GM18870 (cell line): Measurements from ENCODE around the gene ABHD17A.
"Not testable (repeated sequence)": the region's sequence is repeated elsewhere in the genome, so short reads cannot be mapped to it uniquely, and the experiment has no call there.

ENCODE experiments used
- ATAC-seq: cut with Tn5 transposase; IDR thresholded peaks from one replicate; pipeline ENCODE4 v1.9.1; 2021; ENCODE audit warnings: moderate library complexity; ENCODE audit not compliant: unreplicated experiment

Gene ABHD17A

GRCh38 chr19:1882089-1882785 is 3.1 kb downstream of the ABHD17A start:
- no peak for ATAC-seq

- ATAC-seq, result not testable (repeated sequence)
These were observed 3.8 kb downstream of the ABHD17A start for GRCh38 chr19:1881393-1882088.

- no peak for ATAC-seq
These were observed 4.5 kb downstream of the ABHD17A start for GRCh38 chr19:1880611-1881392.

- not testable (repeated sequence) for ATAC-seq
These were observed 5.3 kb downstream of the ABHD17A start for GRCh38 chr19:1879982-1880381.

GRCh38 chr19:1878583-1878982 is 6.7 kb downstream of the ABHD17A start:
- ATAC-seq, result not testable (repeated sequence)

GRCh38 chr19:1877280-1877660 is 8.0 kb downstream of the ABHD17A start:
- ATAC-seq, result not testable (repeated sequence)

GRCh38 chr19:1876496-1877279 is 8.6 kb downstream of the ABHD17A start:
- ATAC-seq, result not testable (repeated sequence)

GRCh38 chr19:1875646-1876495 is 9.4 kb downstream of the ABHD17A start:
- peak; percentile 65 for ATAC-seq

GRCh38 chr19:1875265-1875645 is 10.0 kb downstream of the ABHD17A start:
- not testable (repeated sequence) for ATAC-seq

GRCh38 chr19:1874554-1875185 is 10.6 kb downstream of the ABHD17A start:
- no peak for ATAC-seq

- no peak for ATAC-seq
These were observed 11.5 kb downstream of the ABHD17A start for GRCh38 chr19:1873524-1874473.

- ATAC-seq, result no peak
These were observed 12.3 kb downstream of the ABHD17A start for GRCh38 chr19:1872807-1873523.

- ATAC-seq, result no peak
These were observed 13.7 kb downstream of the ABHD17A start for GRCh38 chr19:1871630-1872029.

GRCh38 chr19:1871140-1871597 is 14.1 kb downstream of the ABHD17A start:
- no peak for ATAC-seq

GRCh38 chr19:1868971-1869370 is 16.3 kb downstream of the ABHD17A start:
- no peak for ATAC-seq

GRCh38 chr19:1867349-1867724 is 18.0 kb downstream of the ABHD17A start:
- no peak for ATAC-seq

- no peak for ATAC-seq
These were observed 18.5 kb downstream of the ABHD17A start for GRCh38 chr19:1866693-1867348.
